ENCODE results near the gene GUCY2F. TPM values are rescaled to one million over a fixed set of nuclear protein-coding genes. Genes with fewer than 3 reads are reported as not detected.
A peak's percentile ranks its signal among the peaks of the same experiment; 100 is the strongest.

The GUCY2F gene
- total RNA-seq (not detected), polyA plus RNA-seq (not detected)

DNA sequence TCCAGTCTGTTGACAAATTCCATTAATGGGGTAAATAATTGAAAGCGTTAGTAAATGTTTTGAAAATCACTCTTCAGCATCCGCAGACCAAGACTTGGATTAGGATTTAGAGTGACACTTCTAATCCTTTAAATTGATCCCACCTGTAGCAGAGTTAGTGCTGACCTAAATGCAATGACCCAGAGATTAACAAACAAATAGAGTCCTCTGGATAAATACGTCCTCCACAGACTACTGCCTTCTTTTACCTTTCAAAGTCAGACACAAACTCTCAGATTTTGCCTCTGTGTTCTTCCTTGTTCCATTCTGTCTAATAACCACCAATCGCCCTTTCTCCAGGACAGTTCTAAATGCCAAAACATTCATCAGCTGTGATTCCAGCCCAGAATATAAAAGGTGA, at the start of gene GUCY2F:
Gene GUCY2F (minus strand): TSS at position 101 of the 400 bp plus-strand sequence. CDS start 6,150 bp downstream, outside the sequence.
- no peak for DNase-seq
- no peak for TF ChIP-seq CTCF (IDR thresholded peaks at IDR 0.05)
- Histone ChIP-seq H3K27ac (no peak within 1 kb of the TSS), H3K9me3 (no peaks in the 10 kb centered on the region), H3K27me3 (peaks cover 0 to 39% (median 3%) of the 10 kb centered on the region in 4 donors), H3K4me3 (no peak within 1 kb of the TSS), H3K4me1 (no peaks in the 10 kb centered on the region), H3K36me3 (no peaks in the 10 kb centered on the region)
- intact Hi-C loops (cut with DNase I) = loop anchor here in 1 of 3 donors (10.0 kb wide), 1 partner anchor 153 kb away; no protein-coding TSS in a partner anchor
- ATAC-seq = no peak
- no peak for FAIRE-seq
- 35 to 43% methylated on average over 4 of the region's 4 CpGs for WGBS, 2 donors

DNA sequence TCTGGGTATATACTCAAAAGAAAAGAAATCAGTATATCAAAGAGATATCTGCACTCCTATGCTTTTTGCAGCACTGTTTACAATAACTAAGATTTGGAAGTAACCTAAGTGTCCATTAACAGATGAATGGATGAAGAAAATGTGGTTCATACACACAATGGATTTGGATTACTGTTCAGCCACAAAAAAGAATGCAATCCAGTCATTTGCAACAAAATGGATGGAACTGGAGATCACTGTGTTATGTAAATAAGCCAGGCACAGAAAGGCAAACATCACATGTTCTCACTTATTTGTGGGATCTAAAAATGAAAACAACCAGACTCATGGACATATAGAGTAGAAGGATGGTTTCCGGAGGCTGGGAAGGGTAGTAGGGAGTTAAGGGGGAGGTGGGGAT, 37.1 kb upstream of the GUCY2F start:
- ATAC-seq (no peak), FAIRE-seq (no peak), DNase-seq (no peak)
- no peaks in the 10 kb centered on the region for H3K9me3 ChIP-seq
- no peak overlapping the region for H3K4me3 ChIP-seq
- no peak overlapping the region for H3K27ac ChIP-seq
- H3K36me3 ChIP-seq = no peaks in the 10 kb centered on the region
- intact Hi-C loops (cut with DNase I) = no loop called here
- H3K27me3 ChIP-seq = peaks cover 0 to 16% (median 6%) of the 10 kb centered on the region in 4 donors
- WGBS, 2 donors = 89 to 95% methylated on average over 1 of the region's 1 CpG
- no peak for TF ChIP-seq CTCF (IDR thresholded peaks at IDR 0.05)
- H3K4me1 ChIP-seq = no peaks in the 10 kb centered on the region

- Histone ChIP-seq H3K4me3 (no peak overlapping the region), H3K27me3 (peaks cover 0 to 43% (median 11%) of the 10 kb centered on the region in 4 donors), H3K27ac (no peak overlapping the region), H3K9me3 (no peaks in the 10 kb centered on the region), H3K36me3 (no peaks in the 10 kb centered on the region), H3K4me1 (no peaks in the 10 kb centered on the region)
- TF ChIP-seq CTCF (IDR thresholded peaks at IDR 0.05) = no peak
- 66 to 74% methylated on average over 1 of the region's 1 CpG for WGBS, 2 donors
- intact Hi-C loops (cut with DNase I) = no loop called here
- DNase-seq = no peak
- ATAC-seq = no peak
- peak; percentile 75 for FAIRE-seq
Measured at GRCh38 chrX:109511113-109511512, 29.2 kb upstream of the GUCY2F start.

DNA sequence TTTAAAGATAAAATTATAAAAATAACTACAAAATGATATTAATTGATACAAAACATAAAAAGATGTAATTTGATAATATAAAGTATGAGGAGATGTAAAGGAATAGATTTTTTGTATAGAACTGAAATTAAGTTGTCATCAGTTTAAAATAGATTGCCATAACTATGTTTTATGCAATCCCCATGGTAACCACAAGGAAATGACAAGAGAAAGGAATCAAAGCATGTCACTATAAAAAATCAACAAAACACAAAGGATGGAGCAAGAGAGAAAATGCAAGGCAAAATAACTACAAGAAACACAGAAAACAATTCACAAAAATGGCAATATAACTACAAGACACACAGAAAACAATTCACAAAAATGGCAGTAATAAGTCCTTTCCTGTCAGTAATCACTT, 27.0 kb upstream of the GUCY2F start:
- DNase-seq = no peak
- no peak for TF ChIP-seq CTCF (IDR thresholded peaks at IDR 0.05)
- Histone ChIP-seq H3K9me3 (no peaks in the 10 kb centered on the region), H3K36me3 (no peaks in the 10 kb centered on the region), H3K27ac (no peak overlapping the region), H3K4me1 (no peaks in the 10 kb centered on the region), H3K4me3 (no peak overlapping the region), H3K27me3 (peaks cover 0 to 34% (median 6%) of the 10 kb centered on the region in 4 donors)
- intact Hi-C loops (cut with DNase I) = no loop called here
- peak; percentile 95 for FAIRE-seq
- ATAC-seq = no peak

DNA sequence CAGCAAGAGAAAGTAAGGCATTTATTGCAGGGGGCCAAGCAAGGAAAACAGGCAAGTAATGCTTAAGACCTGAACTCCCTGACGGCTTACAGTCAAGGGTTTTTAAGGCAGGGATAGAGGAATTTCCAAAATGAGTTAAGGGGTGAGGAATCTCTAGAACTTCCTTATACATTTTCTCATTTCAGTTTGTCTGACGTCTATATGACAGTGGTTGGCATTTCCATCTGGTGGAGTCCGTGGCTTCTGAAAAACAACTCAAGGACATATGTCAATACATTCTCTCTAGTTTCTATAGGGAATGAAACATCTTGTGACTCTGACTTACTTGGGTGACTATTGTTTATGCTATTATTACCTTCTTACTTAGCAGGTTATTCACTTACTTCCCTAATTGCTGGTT, 19.3 kb upstream of the GUCY2F start:
- no peaks in the 10 kb centered on the region for H3K9me3 ChIP-seq
- H3K4me1 ChIP-seq = no peaks in the 10 kb centered on the region
- H3K36me3 ChIP-seq = no peaks in the 10 kb centered on the region
- 43 to 50% methylated on average over 3 of the region's 3 CpGs for WGBS, 2 donors
- H3K27me3 ChIP-seq = peaks cover 0 to 19% (median 0%) of the 10 kb centered on the region in 4 donors
- no peak for DNase-seq
- no peak overlapping the region for H3K4me3 ChIP-seq
- FAIRE-seq = no peak
- intact Hi-C loops (cut with DNase I) = no loop called here
- TF ChIP-seq CTCF (IDR thresholded peaks at IDR 0.05) = no peak
- no peak for ATAC-seq
- H3K27ac ChIP-seq = no peak overlapping the region
